Measurements from ENCODE around the gene CARD9.
A peak's percentile ranks its signal among the peaks of the same experiment; 100 is the strongest.

The CARD9 gene

GRCh38 chr9:136377341-136378169, 4.1 kb upstream of the CARD9 start:
- no peak overlapping the region for H3K4me3 ChIP-seq (ENCODE audit: low read depth, low read length)
- DNase-seq: no peak
- no peaks in the 10 kb centered on the region for H3K9me3 ChIP-seq (ENCODE audit: severe bottlenecking)
- H3K27me3 ChIP-seq (ENCODE audit: insufficient read depth, low read depth, severe bottlenecking): no peaks in the 10 kb centered on the region
- H3K36me3 ChIP-seq: peaks cover 50% of the 10 kb centered on the region
- TF ChIP-seq CTCF (IDR thresholded peaks at IDR 0.05; ENCODE audit: low read depth, low read length): no peak
- H3K27ac ChIP-seq: no peak overlapping the region

GRCh38 chr9:136376457-136376856, 3.0 kb upstream of the CARD9 start:
- Histone ChIP-seq H3K27ac (no peak overlapping the region), H3K27me3 (ENCODE audit: insufficient read depth, low read depth, severe bottlenecking) (no peaks in the 10 kb centered on the region), H3K9me3 (ENCODE audit: severe bottlenecking) (no peaks in the 10 kb centered on the region), H3K36me3 (peaks cover 41% of the 10 kb centered on the region), H3K4me3 (ENCODE audit: low read depth, low read length) (no peak overlapping the region)
- DNase-seq: no peak
- TF ChIP-seq CTCF (IDR thresholded peaks at IDR 0.05; ENCODE audit: low read depth, low read length): no peak

GRCh38 chr9:136375096-136375495, 1.6 kb upstream of the CARD9 start:
- DNase-seq: no peak
- H3K36me3 ChIP-seq: peaks cover 41% of the 10 kb centered on the region
- no peaks in the 10 kb centered on the region for H3K27me3 ChIP-seq (ENCODE audit: insufficient read depth, low read depth, severe bottlenecking)
- TF ChIP-seq CTCF (IDR thresholded peaks at IDR 0.05; ENCODE audit: low read depth, low read length): no peak
- H3K9me3 ChIP-seq (ENCODE audit: severe bottlenecking): no peaks in the 10 kb centered on the region
- no peak overlapping the region for H3K27ac ChIP-seq
- no peak overlapping the region for H3K4me3 ChIP-seq (ENCODE audit: low read depth, low read length)

GRCh38 chr9:136374183-136374575, 710 bp upstream of the CARD9 start:
- H3K9me3 ChIP-seq (ENCODE audit: severe bottlenecking): no peaks in the 10 kb centered on the region
- H3K27me3 ChIP-seq (ENCODE audit: insufficient read depth, low read depth, severe bottlenecking): no peaks in the 10 kb centered on the region
- peaks cover 39% of the 10 kb centered on the region for H3K36me3 ChIP-seq
- H3K4me3 ChIP-seq (ENCODE audit: low read depth, low read length): no peak overlapping the region
- H3K27ac ChIP-seq: peak overlapping the region; percentile 87
- TF ChIP-seq CTCF (IDR thresholded peaks at IDR 0.05; ENCODE audit: low read depth, low read length): no peak
- no peak for DNase-seq

GRCh38 chr9:136372561-136373299, 739 bp downstream of the CARD9 start:
- H3K9me3 ChIP-seq (ENCODE audit: severe bottlenecking): no peaks in the 10 kb centered on the region
- H3K27me3 ChIP-seq (ENCODE audit: insufficient read depth, low read depth, severe bottlenecking): no peaks in the 10 kb centered on the region
- peak overlapping the region; percentile 43 for H3K4me3 ChIP-seq (ENCODE audit: low read depth, low read length)
- H3K36me3 ChIP-seq: peaks cover 27% of the 10 kb centered on the region
- peak overlapping the region; percentile 87 for H3K27ac ChIP-seq
- DNase-seq: peak; percentile 74
- TF ChIP-seq CTCF (IDR thresholded peaks at IDR 0.05; ENCODE audit: low read depth, low read length): peak; percentile 66
